Dedifferentiated amniotic fluid mesenchymal stem cell (primary cell): ENCODE data around the gene PDS5A.
"Not testable (repeated sequence)": the region's sequence is repeated elsewhere in the genome, so short reads cannot be mapped to it uniquely, and the experiment has no call there.

Source experiments
- DNase-seq: peaks from one replicate; pipeline ENCODE4 v3.0.0-alpha.2; 2016; ENCODE audit errors: extremely low spot score

PDS5A gene

DNA sequence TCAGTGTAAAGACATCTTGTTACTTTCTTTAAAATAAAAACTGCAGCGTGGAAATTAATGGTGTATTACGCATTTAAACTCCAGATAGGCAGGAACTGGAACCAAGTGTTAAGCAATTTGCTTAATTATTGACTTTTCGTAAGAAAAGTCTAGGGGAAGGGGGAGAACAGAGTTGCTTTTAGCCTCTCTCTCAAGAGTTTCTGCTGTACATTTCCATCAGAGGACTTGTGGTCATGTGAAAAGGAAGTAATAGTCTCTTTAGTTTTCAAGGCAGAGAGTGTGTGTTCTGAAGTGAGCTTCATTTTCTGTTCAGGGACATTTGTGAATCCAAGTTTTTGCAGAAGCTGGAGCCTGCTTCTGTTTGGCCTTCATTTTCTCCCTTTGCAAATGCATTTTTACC is 152.6 kb downstream of the PDS5A start:
- no peak for DNase-seq

DNA sequence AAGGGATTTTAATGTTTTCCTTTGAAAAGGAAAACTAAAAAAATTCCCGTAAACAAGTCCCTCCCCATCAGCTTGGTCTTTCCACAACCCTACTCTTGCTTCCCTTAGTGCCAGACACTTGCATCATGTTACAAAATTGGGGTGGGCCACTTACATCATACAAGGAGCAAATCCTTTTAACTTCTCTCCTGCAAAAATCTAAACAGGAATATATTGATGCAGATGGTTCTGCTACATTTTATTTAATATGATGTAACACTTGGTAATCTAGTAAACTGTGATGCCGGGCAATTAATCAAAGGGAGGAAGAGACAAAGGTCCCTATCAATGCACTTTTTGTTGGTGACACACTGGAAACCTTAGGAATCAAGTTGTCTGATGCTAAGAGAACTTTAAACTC is 154.5 kb downstream of the PDS5A start:
- peak; percentile 83 for DNase-seq

DNA sequence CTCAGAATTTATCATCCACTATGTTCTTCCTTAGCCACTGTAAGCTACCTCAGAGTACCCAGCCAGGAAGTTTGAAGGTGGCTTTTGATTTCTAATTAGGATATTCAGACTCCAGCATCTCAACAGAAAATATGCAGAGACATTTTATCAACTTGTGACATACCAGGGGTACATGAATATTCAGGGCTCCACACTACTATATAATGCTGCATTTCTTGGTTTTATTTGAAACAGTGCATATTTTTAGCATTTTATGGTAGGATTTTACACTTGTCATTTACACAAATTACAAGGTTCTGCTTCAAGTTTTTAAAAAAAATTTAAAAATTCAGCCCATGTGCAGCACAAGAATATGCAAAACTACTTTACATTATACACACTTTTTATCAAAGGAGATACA is 155.0 kb downstream of the PDS5A start:
- no peak for DNase-seq

DNA sequence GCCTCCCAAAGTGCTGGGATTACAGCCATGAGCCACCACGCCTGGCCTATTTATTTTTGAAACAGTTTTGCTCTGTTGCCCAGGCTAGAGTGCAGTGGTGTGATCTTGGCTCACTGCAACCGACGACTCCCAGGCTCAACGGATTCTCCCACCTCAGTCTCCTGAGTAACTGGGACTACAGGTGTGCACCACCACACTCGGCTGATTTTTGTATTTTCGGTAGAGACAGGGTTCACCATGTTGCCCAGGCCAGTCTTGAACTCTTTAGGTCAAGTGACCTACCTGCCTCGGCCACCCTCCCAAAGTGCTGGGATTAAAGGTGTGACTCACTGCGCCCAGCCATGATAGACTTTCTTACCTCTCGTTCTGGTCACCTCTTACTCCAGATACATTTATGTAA is 155.8 kb downstream of the PDS5A start:
- DNase-seq: no peak

DNA sequence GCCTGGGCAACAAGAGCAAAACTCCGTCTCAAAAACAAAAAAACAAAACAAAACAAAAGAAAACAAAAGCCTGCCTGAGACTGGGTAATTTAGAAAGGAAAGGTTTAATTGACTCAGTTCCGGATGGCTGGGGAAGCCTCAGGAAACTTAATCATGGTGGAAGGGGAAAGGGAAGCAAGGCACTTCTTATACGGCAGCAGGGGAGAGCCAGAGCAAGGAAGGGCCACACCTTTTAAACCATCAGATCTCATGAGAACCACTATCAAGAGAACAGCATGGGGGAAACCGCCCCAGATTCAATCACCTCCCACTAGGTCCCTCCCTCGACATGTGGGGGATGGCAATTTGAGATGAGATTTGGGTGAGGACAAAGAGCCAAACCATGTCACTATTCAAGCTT is 157.5 kb downstream of the PDS5A start:
- DNase-seq: no peak

DNA sequence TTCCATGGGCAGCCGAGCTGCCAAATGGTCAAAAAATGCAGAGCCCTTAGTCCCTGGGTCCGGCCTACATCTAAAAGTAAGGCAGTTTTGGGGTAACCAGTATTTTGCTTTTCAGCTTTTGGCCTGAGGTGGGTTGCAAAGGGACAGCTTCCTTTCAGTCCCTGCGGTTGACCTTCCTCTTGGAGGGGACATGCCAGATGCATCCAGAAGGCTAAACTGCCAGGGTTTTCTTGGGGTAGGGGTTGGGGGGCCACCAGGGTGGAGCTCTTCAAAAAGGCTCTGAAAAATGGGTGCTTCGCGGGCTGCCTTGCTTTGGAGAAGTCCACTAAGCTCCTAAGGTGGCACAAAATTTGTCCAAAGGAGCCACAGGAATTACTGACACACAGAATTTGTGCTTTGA is 159.1 kb downstream of the PDS5A start:
- DNase-seq: no peak

DNA sequence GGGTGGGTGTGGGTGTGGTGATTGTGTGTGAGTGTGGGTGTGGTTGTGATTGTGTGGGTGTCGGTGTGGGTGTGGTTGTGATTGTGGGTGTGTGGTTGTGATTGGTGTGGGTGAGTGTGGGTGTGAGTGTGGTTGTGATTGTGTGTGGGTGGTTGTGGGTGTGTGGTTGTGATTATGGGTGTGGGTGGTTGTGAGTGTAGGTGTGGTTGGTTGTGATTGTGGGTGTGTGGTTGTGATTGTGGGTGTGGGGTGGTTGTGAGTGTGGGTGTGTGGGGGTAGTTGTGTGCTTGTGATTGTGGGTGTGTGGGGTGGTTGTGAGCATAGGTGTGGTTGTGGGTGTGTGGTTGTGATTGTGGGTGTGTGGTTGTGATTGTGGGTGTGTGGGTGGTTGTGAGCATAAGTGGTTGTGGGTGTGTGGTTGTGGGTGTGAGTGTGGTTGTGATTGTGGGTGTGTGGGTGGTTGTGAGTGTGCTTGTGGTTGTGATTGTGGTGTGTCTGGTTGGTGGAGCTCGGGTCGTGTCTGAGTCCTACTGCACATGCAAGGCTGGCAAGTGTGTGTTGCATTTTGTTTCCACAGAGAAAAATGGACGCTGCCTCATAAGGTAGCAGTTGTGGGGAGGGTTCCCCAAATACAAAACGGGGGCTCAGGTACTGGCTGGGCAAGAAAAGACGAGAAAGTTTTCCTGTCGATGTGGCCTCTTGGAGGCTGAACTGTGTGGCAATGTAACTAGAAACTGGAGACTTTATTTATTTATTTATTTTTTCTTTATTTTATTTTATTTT is 163.1 kb downstream of the PDS5A start:
- DNase-seq: no peak

DNA sequence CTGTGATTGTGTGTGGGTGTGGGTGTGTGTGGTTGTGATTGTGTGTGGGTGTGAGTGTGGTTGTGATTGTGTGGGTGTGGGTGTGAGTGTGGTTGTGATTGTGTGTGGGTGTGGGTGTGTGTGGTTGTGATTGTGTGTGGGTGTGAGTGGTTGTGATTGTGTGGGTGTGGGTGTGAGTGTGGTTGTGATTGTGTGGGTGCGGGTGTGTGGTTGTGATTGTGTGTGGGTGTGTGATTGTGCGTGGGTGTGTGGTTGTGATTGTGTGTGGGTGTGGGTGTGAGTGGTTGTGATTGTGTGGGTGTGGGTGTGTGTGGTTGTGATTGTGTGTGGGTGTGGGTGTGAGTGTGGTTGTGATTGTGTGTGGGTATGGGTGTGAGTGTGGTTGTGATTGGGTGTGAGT is 163.9 kb downstream of the PDS5A start:
- not testable (repeated sequence) for DNase-seq

DNA sequence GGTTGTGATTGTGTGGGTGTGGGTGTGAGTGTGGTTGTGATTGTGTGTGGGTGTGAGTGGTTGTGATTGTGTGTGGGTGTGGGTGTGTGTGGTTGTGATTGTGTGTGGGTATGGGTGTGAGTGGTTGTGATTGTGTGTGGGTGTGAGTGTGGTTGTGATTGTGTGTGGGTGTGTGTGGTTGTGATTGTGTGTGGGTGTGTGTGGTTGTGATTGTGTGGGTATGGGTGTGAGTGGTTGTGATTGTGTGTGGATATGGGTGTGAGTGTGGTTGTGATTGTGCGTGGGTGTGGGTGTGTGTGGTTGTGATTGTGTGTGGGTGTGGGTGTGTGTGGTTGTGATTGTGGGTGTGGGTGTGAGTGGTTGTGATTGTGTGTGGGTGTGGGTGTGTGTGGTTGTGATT is 164.7 kb downstream of the PDS5A start:
- DNase-seq: not testable (repeated sequence)

DNA sequence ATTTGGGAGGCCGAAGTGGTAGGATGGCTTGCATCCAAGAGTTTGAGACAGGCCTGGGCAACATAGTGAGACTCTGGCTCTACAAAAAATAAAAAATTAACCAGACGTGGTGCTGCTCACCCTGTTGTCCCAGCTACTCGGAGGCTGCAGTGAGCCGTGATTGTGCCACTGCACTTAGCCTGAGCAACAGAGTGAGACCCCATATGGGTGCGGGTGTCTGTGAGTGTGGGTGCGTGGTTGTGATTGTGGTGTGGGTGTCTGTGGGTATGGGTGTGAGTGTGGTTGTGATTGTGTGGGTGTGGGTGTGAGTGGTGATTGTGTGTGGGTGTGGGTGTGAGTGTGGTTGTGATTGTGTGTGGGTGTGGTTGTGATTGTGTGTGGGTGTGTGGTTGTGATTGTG is 165.2 kb downstream of the PDS5A start:
- DNase-seq: no peak

DNA sequence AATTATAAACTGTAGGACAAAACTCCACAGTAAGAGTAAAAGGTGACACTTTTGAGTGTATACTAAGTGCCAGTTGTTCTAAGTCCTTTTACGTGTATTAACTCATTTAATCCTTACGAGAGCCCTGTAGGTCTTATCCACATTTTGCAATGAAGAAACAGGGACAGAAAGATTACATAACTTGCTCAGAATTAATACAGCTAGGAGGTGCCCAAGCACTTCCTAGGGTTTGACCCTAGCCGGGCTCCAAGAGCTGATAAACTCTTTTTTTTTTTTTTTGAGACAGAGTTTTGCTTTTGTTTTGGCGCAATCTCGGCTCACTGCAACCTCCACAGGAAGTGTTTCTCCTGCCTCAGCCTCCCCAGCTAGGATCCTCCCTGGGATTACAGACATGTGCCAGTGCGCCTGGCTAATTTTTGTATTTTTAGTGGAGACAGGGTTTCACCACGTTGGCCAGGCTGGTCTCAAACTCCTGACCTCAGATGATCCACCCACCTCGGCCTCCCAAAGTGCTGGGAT is 169.4 kb downstream of the PDS5A start:
- no peak for DNase-seq

DNA sequence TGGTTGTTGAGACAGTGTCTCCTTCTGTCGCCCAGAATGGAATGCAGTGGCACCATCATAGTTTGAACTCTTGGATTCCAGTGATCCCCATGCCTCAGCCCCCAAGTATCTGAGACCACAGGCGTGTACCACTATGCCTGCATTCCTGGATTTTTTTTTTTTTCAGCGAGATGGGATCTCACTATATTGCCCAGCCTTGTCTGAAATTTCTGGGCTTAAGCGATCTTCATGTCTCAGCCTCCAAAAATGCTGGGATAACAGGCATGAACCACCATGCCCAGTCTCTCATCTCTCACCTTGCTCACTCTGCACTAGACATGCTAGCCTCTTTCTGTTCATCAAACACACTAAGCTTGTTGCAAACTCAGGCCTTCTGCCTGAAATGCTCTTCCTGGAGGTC is 175.7 kb downstream of the PDS5A start:
- no peak for DNase-seq

DNA sequence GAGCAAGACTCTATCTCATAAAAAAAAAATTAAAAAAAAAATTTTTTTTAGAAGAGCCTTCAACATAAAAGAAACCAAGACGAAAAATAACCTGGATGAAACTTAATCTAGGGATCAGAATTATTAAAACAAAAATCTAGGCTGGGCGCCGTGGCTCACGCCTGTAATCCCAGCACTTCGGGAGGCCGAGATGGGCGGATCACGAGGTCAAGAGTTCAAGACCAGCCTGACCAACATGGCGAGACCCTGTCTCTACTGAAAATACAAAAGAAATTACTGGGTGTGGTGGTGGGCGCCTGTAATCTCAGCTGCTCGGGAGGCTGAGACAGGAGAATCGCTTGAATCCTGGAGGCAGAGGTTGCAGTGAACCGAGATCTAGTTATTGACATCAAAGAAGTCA is 184.7 kb downstream of the PDS5A start:
- DNase-seq: not testable (repeated sequence)

DNA sequence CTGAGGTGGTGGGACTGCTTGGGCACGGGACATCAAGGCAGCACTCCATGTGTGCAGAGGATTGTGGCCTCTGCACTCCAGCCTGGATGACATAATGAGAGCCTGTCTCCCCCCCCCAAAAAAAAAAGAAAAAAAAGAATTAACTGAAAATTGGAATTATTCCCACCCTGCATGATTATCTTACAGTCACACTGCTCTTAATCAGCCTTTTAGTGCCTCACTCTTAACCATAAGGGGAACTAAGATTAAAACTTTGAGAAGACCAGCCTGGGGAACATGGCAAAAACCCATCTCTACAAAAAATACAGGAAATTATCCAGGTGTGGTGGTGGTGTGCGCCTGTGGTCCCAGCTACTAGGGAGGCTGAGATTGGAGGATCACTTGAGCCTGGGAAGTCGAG is 185.2 kb downstream of the PDS5A start:
- no peak for DNase-seq

DNA sequence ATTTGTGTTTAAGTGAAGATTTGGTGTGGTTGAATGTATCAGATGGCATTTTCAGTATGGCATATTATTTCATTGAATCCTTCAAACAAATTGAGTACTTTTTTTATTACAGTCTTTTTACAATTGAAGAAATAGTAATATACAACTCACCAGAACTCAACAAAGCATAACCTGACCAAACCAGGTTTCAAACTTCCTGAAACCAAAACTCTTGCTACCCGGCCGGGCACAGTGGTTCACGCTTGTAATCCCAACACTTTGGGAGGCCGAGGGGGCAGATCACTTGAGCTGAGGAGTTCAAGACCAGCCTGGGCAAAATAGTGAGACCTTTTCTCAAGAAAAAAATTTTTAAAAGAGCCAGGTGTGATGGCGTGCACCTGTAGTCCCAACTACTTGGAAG is 185.6 kb downstream of the PDS5A start:
- DNase-seq: no peak

DNA sequence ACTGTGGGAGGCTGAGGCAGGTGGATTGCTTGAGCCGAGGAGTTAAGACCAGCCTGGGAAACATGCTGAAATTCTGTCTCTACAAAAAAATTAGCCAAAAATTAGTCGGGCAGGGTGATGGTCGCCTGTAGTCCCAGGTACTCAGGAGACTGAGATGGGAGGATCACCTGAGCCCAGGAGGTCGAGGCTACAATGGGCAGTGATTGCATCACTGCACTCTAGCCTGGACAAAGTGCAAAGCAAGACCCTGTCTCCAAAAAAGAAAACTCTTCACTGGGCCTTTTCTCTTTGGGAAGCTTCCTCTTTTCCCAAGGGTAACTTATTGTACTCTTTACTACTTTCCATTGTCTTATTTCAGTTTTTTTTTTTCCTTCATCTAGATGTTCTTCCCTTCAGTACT is 190.9 kb downstream of the PDS5A start:
- DNase-seq: no peak

DNA sequence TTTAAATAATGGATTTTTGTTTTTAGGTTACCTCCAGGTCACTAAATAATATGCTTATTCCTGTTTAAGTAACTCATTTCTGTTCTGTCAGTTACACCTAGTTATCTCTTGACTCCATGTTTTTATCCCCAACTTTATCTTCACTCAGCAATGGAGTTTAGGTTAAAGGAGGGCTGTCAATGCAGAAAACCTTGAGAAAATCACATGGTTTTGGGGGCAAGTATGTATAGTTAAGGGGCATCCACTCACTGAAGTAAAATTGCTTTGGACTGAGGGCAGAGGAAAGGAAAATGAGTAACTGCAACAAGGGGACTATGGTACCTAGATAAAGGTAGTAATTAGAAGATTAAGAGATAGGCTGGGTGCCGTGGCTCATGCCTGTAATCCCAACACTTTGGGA is 192.6 kb downstream of the PDS5A start:
- no peak for DNase-seq

DNA sequence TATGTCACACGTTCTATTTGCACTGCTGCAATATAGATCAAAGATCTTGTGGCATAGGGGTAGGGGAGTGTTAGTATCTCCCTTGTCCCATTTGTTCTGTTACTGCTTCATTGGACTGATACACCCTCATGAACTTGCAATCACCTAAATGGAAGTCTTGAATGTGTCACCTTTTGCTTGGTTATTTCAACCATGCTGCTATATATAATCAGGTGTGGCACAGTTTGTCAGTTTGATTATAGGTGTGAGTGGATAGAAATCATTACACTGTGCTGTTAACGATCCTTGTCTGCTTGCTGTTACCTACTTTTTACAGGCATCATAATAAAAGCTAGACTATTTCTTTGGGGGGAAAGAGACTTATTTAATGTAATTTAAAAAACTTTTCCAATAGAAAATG is 195.7 kb downstream of the PDS5A start:
- not testable (repeated sequence) for DNase-seq
